ENCODE measurements around the gene KCNK2.

KCNK2 gene

DNA sequence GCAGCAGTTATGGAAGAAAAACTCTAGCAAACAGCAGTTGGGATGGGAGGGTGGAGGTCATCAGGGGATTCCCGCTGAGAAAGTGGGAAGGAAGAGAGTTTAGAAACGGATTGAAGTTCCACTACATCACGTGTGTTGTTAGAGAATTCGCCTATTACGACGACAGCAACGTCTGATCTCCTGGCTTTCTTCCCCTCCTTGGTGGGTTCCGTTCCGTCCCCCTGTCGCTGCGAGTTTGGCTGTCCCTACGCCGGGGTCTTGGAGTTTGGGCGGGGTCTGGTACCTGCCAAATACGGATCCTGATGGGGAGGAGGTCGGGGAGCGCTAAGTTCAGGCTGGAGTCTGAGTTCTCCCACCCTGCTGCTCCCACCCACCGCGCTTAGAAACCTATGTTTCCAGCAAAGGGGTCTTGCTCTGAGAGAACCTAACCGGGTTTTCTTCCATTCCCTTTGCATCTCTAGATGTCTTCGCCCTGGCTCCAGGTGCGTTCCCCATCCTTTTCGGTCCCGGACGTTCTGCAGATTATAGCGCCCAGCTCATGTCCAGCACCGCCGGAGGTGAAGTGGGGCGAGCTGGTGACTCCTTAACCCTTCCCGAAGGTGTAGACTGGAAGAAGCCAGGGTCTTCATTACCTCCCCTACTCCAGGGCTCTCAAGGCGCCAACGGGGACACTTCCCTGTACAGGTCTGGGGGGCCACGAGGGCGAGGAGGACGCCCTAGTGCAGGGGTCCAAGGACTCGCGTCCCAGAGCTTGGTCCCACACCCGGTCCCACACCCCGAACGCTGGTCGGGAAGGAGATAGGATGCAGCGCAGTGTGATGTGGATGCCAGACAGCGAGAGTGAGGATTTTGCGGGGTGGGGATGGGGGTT, 641 bp upstream of the KCNK2 start:
- Mint-ChIP-seq H3K9me3 (no peaks in the 10 kb centered on the region), H3K27me3 (ENCODE audit: low read depth, poor library complexity) (peaks cover 93% of the 10 kb centered on the region), H3K27ac (no peak overlapping the region), H3K4me1 (peaks cover 24% of the 10 kb centered on the region), H3K4me3 (peak overlapping the region; percentile 86), H3K36me3 (ENCODE audit: low read depth) (no peaks in the 10 kb centered on the region)
- peak; percentile 15 for DNase-seq
- TF ChIP-seq, protein P1, sequence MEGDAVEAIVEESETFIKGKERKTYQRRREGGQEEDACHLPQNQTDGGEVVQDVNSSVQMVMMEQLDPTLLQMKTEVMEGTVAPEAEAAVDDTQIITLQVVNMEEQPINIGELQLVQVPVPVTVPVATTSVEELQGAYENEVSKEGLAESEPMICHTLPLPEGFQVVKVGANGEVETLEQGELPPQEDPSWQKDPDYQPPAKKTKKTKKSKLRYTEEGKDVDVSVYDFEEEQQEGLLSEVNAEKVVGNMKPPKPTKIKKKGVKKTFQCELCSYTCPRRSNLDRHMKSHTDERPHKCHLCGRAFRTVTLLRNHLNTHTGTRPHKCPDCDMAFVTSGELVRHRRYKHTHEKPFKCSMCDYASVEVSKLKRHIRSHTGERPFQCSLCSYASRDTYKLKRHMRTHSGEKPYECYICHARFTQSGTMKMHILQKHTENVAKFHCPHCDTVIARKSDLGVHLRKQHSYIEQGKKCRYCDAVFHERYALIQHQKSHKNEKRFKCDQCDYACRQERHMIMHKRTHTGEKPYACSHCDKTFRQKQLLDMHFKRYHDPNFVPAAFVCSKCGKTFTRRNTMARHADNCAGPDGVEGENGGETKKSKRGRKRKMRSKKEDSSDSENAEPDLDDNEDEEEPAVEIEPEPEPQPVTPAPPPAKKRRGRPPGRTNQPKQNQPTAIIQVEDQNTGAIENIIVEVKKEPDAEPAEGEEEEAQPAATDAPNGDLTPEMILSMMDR (IDR thresholded peaks at IDR 0.05): no peak

DNA sequence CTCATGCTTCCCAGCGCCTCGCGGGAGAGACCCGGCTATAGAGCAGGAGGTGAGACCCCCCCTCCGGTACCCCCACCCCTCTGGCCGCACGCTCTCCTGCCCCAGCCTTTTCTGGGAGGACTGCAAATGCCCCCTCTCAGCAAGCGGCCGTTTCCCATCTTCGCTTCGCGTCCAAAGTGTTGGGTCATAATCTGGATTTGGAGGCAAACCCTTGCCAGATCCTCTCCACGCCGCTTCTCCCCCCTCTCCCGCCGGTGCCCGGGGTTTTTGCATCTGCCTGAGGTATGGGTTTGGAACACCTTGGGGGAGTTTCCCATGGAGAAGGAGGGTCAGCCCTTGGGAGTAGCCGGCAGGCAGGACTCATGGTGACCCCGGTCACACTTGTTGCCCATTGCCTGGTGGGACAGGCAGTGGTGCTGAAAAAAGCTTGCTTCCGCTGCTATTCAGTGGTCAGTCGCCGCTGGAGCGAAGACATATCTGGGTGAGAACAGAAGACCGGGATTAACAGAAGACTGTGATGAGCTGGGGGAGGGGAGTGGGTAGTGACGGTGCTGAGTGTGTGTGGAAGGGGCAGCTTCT, 935 bp downstream of the KCNK2 start:
- H3K27me3 Mint-ChIP-seq (ENCODE audit: low read depth, poor library complexity): peaks cover 96% of the 10 kb centered on the region

DNA sequence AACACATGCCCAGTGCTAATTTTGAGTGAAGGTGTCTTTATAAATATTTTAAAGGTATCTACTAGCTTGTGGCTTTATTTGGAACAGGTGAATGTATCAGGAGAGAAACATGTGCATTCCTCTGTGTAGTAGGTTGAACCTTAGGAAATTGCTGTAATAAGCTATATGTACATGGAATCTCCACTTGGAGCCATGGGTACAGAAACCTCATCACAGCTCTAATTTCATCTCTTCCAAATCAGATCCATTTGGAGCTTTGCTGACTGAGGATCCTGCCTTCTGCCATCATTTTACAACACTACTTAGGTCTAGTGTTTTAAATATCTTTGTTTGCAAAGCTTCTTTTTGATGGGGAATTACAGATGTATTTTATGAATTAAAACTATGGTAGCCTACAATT, 2.1 kb downstream of the KCNK2 start:
- H3K9me3 Mint-ChIP-seq: no peaks in the 10 kb centered on the region
- H3K4me3 Mint-ChIP-seq: peak overlapping the region; percentile 86
- H3K4me1 Mint-ChIP-seq: peaks cover 24% of the 10 kb centered on the region
- peaks cover 91% of the 10 kb centered on the region for H3K27me3 Mint-ChIP-seq (ENCODE audit: low read depth, poor library complexity)
- no peaks in the 10 kb centered on the region for H3K36me3 Mint-ChIP-seq (ENCODE audit: low read depth)
- TF ChIP-seq, protein P1 (IDR thresholded peaks at IDR 0.05): no peak
- H3K27ac Mint-ChIP-seq: no peak overlapping the region
- no peak for DNase-seq

More for the DNA sequence above, 935 bp downstream of the KCNK2 start:
- Mint-ChIP-seq H3K36me3 (ENCODE audit: low read depth) (no peaks in the 10 kb centered on the region), H3K9me3 (no peaks in the 10 kb centered on the region), H3K27ac (no peak overlapping the region), H3K4me3 (peak overlapping the region; percentile 86), H3K4me1 (peaks cover 24% of the 10 kb centered on the region)
- TF ChIP-seq, protein P1 (IDR thresholded peaks at IDR 0.05): no peak
- peak; percentile 59 for DNase-seq

DNA sequence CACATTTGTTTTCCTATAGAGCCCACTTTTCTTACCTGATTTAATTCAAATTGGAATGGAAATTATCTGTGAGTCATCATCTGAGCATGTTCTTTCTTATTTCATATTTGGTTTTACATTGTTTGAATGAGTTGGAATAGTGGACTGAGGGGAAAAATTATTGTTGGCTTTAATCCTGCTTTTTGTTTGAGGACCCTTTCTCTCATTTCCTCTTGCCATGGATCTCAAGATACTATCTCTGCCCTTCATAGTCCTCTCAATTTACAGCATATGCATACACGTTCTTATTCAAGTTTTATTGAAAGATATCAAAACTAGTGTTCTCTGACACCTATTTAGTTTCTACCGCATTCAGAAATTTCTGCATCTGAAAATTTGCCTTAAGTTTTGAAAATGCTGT, 5.1 kb downstream of the KCNK2 start:
- peaks cover 73% of the 10 kb centered on the region for H3K27me3 Mint-ChIP-seq (ENCODE audit: low read depth, poor library complexity)
- no peak overlapping the region for H3K4me3 Mint-ChIP-seq
- no peak for DNase-seq

DNA sequence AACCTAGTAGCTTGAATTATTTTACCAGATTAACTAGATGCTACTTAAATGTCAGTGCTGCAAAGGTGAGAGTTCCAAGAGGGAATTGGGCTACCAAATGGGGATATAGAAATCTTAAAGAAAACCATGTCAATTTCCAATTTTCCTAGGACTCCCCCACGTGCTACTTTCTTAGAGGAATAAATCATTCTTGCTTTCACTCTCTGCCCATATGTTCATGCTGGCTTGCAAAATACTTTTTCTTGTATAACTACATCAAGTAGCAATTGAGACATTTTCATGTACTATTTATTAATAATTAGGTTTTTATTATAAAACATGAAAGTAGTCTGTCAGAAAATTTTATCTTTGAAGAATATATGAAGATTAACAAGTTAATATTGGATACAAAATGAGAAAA, 11.8 kb downstream of the KCNK2 start:
- H3K4me1 Mint-ChIP-seq: no peaks in the 10 kb centered on the region
- no peak overlapping the region for H3K27ac Mint-ChIP-seq
- peaks cover 21% of the 10 kb centered on the region for H3K27me3 Mint-ChIP-seq (ENCODE audit: low read depth, poor library complexity)
- no peak overlapping the region for H3K4me3 Mint-ChIP-seq
- DNase-seq: no peak
- H3K36me3 Mint-ChIP-seq (ENCODE audit: low read depth): no peaks in the 10 kb centered on the region
- TF ChIP-seq, protein P1 (IDR thresholded peaks at IDR 0.05): no peak
- H3K9me3 Mint-ChIP-seq: no peaks in the 10 kb centered on the region

More for the DNA sequence above, 5.1 kb downstream of the KCNK2 start:
- TF ChIP-seq, protein P1 (IDR thresholded peaks at IDR 0.05): no peak
- Mint-ChIP-seq H3K36me3 (ENCODE audit: low read depth) (no peaks in the 10 kb centered on the region), H3K4me1 (peaks cover 10% of the 10 kb centered on the region), H3K9me3 (no peaks in the 10 kb centered on the region), H3K27ac (no peak overlapping the region)

Data from nephron progenitor cell (in vitro differentiated cells).